HG03457 (cell line): Measurements from ENCODE around the gene GTF2H2C_2.
"Not testable (repeated sequence)": the region's sequence is repeated elsewhere in the genome, so short reads cannot be mapped to it uniquely, and the experiment has no call there.

Experiments used
- ATAC-seq: cut with Tn5 transposase; IDR thresholded peaks from one replicate; pipeline ENCODE4 v1.9.1; 2021; ENCODE audit warnings: moderate number of reproducible peaks; ENCODE audit not compliant: unreplicated experiment

GTF2H2C_2 gene

DNA sequence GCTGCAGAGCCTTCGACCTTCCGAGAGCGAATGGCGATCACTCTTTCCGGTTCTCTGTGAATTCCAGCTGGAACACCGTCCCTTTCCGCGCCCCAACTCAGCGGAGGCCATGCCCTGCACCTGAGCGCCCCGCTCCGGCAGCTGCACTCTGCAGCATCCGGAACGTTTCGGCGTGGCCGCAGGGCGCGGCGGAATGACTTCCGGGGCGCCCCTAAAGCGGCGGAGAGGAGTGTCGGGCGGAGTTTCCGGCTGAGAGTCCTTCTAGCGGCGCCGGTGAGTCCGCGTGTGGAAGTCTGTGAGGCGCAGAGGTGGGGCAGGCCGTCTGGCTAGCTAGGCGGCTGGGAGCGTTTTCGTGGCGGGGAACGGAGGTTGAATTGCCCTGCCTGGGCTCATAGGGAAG is at the start of gene GTF2H2C_2:
Gene GTF2H2C_2 (plus strand): TSS at position 252 of the 400 bp plus-strand sequence.
- peak; percentile 95 for ATAC-seq

DNA sequence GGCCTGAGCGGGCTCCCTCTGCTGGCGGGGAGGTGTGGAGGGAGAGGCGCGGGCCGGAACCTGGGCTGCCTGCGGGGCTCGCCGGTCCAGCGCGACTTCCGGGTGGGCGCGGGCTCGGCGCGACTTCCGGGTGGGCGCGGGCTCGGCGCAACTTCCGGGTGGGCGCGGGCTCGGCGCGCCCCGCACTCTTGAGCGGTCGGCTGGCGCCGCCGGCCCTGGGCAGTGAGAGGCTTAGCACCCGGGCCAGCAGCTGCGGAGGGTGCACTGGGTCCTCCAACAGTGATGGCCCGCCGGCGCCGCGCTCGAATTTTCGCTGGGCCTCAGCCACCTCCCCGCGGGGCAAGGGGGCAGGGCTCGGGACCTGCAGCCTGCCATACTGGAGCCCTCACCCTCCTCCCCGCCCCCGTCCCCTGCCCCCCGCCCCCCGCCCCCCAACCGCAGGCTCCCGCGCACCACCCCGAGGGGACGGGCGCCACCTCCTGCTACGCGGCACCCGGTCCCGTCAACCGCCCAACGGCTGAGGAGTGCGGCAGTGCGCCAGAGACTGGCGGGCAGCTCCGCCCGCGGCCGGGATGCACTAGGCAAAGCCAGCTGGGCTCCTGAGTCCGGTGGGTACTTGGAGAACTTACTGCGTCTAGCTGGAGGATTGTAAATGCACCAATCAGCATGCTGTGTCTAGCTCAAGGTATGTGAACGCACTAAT is 14.0 kb upstream of the GTF2H2C_2 start:
- ATAC-seq: not testable (repeated sequence)

DNA sequence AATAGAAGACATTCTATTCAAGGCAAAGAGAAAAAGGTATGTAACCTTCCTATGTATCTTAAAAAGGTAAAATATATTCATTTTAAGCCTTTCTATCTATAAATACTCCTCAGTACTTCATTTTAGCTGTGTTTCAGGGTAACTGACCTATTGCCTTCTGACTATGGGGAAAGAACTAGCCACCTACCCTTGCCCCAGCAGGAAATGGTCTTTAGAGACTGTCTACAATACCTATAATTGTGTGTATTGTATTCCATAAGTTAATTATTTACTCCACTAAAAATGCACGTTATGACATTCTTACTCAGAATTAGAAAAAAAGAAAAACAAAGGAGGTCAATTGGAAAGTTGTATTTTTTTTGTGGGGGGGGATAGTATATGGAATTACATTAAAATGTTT is 6.2 kb downstream of the GTF2H2C_2 start:
- not testable (repeated sequence) for ATAC-seq

DNA sequence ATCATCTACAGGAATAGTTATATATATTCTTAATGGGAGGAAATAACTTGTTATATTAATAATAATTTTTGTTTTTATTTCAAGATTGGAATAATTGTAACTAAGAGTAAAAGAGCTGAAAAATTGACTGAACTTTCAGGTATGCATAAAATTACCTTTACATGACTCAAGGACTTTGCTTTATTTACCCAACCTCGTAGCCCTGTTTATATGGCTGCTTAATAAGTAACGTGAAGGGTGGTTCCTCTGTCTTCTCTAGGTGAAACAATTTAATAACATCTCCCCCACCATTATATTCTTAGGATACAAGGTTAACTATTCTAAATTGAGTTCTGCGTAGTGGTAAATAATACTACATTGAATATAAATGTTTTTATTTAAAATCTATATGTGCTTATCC is 8.0 kb downstream of the GTF2H2C_2 start:
- ATAC-seq: not testable (repeated sequence)

DNA sequence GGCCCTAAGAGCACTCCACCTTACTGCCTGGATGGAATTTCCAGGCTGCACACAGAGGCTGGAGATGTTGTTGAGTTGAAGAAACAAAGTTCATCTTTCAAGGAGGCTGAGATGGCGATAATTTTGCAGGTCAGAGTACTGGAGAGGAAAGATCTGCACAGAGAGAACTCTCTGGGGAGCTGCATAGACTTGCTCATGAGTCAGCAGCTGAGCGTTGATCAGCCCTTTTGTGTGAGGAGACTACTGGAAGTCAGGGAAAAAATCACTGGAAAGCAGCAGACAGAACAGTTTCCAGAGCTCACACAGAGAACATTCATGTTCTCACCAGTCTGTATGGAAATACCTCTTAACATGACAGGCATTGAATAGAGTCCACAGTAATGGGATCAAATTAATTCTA is 23.4 kb downstream of the GTF2H2C_2 start:
- ATAC-seq: not testable (repeated sequence)

DNA sequence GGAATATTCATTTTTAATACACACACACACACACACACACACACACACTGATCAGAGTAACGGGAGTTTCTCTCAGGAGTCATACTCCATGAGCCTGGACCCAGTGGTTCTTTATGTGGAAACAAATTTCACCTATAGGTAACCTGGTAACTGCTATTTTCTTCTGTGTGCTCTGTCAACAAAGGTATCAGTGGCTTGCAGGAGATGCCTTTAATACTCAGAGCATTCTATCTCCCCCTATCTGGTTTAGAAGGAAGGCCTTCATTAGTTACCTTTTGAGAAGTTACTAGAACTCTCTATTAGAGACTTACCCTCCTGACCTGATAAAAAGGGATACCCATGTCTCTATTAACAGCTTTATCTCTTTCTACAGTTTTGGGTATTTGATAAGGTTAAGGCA is 34.4 kb downstream of the GTF2H2C_2 start:
- ATAC-seq: not testable (repeated sequence)

DNA sequence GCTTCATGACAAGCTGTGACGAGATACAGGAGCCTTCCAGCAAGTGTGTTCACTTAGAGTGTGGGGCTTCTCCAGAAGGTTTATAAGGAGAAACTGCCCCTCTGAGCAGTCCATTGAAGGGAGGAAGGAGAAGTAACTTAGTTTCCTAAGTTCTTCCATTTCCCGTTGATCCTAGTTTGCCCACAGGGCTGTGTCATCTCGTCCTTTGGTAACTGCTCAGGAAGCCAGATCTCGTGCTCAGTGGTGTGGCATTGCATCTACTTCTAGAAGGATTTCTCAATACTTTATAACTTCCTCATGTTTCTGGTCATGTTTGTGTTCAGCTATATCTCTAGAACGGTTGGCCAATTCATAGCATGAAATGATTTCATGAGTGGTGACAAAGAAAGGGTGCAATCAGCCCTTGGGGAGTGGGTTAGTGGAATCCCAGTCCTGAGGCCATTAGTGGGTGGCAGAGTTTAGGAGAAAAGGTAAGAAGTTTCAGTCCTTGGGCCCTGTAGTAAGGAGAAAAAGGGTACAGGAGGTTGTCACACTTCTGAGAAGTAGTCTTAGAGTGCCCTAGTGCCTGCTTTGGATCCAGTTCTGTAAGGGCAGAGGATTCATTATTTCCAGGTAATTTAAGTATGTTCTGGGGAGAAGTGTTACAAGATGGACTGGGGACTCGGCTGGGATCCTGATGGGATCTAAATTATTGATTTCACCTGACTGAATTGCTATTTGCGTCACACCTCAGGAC is 36.2 kb downstream of the GTF2H2C_2 start:
- ATAC-seq: not testable (repeated sequence)

DNA sequence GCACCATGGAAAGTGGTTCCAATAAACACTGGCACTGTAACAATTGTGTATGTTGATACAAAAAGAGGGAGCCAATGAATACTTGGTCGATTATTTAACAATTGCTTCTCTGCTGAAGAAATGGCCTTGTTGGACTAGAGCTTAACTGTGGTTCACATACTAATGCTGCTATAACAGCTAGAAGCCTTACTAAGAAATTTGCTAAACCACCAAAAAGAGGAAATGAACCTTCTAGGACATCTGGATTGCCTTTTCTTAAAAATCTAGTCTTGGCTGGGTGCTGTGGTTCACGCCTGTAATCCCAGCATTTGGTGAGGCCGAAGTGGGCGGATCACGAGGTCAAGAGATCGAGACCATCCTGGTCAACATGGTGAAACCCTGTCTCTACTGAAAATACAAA is 41.9 kb downstream of the GTF2H2C_2 start:
- ATAC-seq: peak; percentile 74

DNA sequence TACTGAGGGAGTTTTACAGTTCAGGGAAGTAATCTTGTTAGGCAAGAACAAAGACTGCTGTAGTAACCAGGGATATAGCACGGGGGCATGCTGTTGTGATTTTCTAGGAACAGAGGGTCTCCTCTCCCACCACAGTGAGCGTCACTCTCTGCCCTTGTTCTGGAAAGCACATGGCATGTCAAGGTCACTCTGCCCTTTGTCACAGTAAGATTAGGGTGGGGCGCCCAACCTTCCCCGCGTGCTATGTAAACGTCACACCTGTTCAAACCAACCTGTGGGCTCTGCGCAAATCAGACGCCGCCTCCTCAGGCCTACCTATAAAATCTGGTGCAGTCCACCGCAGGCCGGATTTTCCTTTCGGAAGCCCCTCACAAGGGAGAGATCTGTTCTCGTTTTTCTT is 44.0 kb downstream of the GTF2H2C_2 start:
- not testable (repeated sequence) for ATAC-seq

DNA sequence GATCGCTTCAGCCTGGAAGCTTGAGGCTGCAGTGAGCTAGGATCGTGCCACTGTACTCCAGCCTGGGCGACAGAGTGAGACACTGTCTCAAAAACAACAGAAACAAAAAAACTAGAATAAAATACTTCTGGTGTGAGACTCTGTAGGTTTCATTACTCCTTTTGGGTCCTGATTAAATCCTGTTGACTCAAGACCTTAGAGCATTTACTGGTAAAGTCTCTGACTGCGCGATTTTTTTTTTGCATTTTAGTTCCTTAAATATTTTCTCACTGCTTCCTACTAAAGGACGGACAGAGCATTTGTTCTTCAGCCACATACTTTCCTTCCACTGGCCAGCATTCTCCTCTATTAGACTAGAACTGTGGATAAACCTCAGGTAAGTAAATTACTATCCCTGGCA is 46.8 kb downstream of the GTF2H2C_2 start:
- ATAC-seq: not testable (repeated sequence)

DNA sequence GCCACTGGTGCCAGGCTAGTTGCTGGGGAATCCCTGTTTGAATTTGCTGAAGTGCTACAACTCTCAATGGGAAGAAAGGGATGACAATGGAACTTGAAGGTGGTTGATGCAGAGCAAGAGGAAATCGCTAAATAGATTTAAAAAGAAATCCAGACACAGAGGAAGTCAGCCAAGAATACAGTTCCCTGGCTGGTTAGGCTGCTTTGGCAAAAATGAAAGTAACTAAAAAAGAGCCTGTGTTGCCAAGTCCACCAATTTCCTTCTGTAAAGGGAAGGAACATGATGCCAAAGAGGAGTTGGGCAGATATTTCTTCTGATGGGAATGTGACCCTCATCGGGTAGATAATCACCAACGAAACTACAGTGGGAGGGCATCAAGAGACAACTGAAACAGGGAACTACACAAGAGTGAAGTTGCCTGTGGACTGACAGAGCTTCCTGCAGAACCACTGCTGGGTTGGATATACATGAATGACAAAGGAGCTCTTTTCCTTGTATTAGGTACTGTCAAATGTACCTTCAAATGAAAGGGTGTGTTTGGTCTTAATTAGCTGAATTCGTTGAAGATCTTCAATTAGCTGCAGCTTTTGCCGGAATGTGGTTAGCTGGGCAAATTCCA is 49.0 kb downstream of the GTF2H2C_2 start:
- ATAC-seq: not testable (repeated sequence)

DNA sequence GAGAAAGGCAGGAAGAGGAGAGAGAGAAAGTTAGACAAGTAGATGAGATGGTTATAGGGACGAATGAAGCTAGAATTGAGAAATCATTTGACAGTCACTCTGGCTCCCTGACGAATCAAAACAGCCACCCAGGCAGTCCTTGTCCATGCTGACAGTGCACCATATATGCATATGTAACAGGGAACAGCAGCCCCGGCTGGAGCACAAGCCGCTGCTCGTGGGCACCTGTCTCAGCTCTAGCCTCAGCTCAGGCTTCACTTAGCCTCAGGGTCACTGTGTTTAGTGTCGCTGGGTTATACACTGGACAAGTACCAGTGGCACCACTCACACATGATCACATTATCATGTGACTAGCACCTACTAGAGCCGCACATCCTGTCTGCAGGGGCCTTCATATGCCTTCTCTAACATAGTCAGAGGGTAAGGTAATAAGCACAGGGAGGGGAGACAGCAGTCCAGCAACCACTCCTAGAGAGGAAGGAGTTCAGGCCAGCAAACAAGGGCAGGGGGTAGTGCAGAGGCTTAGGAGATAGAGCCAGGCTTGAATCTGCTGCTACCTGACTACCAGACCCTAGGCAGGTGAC is 54.9 kb downstream of the GTF2H2C_2 start:
- not testable (repeated sequence) for ATAC-seq
